Measurements from ENCODE around the gene ZBP1. TPM values are rescaled to one million over a fixed set of nuclear protein-coding genes. Genes with fewer than 3 reads are reported as not detected.

ZBP1 gene
- polyA plus RNA-seq, 1 of the 3 experiments (the other 2 are of a cell fraction), result not detected

DNA sequence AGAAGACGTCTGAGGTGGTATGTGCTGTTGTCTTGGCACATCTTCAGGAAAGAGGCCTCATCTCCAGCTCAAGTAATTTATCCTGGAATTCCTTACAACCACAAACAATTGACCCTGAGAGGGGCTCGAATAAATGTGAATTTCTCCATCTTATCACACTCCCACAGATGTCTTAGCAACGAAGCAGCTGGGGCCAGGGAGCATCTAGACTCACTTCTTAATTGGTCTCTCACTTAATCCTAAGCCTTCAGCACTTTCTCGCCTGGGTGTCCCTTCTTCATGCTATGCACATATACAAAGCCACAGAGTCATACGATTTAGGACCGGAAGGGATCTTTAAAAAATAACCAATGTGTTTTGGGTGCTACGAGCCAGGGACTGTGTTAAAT, 32.2 kb downstream of the ZBP1 start:
- Histone ChIP-seq H3K9ac (no peak overlapping the region), H3K9me2 (no peaks in the 10 kb centered on the region), H3K36me3 (replicated peaks in 1 of 2; ENCODE audit: control insufficient read depth in 1 of 2, insufficient read depth in 2 of 2, low read length in 1 of 2) (no peaks in the 10 kb centered on the region), H3K4me3 (ENCODE audit: low read depth in 2 of 2, low read length in 1 of 2) (no peak overlapping the region), H2AFZ (ENCODE audit: low read depth) (no peak overlapping the region), H3F3A (replicated peaks; ENCODE audit: insufficient read depth) (no peaks in the 10 kb centered on the region), H3K27ac (ENCODE audit: low read depth in 2 of 2, low read length in 1 of 2) (no peak overlapping the region), H3K4me2 (no peak overlapping the region), H3K9me3 (no peaks in the 10 kb centered on the region), H4K20me1 (ENCODE audit: insufficient read depth) (no peaks in the 10 kb centered on the region), H3K4me1 (ENCODE audit: control insufficient read depth in 1 of 2, insufficient read depth in 2 of 2, low read depth in 1 of 2, low read length in 1 of 2) (no peaks in the 10 kb centered on the region; a peak in 1 of 4 replicates), H3K27me3 (ENCODE audit: insufficient read depth) (peaks cover 7% of the 10 kb centered on the region; the same call in 1 of the 2 replicates), H3K79me2 (ENCODE audit: insufficient read depth) (no peaks in the 10 kb centered on the region)
- POLR2A ChIA-PET, result no interaction called here
- 42% methylated on average over 7 of the region's 7 CpGs for WGBS (ENCODE audit: low lambda C conversion rate)
- TF ChIP-seq CHD2 (IDR thresholded peaks at IDR 0.05; ENCODE audit: low read length, partially characterized antibody) (no peak), USF1 (IDR thresholded peaks at IDR 0.05; ENCODE audit: borderline replicate concordance, low read depth) (no peak), EP300 (IDR thresholded peaks at IDR 0.05; ENCODE audit: borderline replicate concordance in 1 of 2, low read depth in 1 of 2, low read length in 1 of 2) (no peak), JUND (IDR thresholded peaks at IDR 0.05) (no peak), RAD21 (IDR thresholded peaks at IDR 0.05; ENCODE audit: low read length) (no peak), CTCF (IDR thresholded peaks at IDR 0.05) (no peak), TEAD4 (IDR thresholded peaks at IDR 0.05; ENCODE audit: borderline replicate concordance, insufficient read depth) (no peak), RFX5 (IDR thresholded peaks at IDR 0.05; ENCODE audit: low read length) (no peak), SIN3A (IDR thresholded peaks at IDR 0.05; ENCODE audit: borderline replicate concordance, low read depth, low read length) (no peak), GABPA (IDR thresholded peaks at IDR 0.05; ENCODE audit: low read depth) (no peak), RCOR1 (IDR thresholded peaks at IDR 0.05; ENCODE audit: low read length) (no peak), RXRA (IDR thresholded peaks at IDR 0.05; ENCODE audit: borderline replicate concordance, low read depth) (no peak), FOSL2 (IDR thresholded peaks at IDR 0.05; ENCODE audit: borderline replicate concordance, low read depth) (no peak), MAX (IDR thresholded peaks at IDR 0.05; ENCODE audit: low read depth) (no peak), FOXJ3 (CRISPR knock-in tag; IDR thresholded peaks at IDR 0.05) (no peak)
- TF ChIP-seq, protein P1, sequence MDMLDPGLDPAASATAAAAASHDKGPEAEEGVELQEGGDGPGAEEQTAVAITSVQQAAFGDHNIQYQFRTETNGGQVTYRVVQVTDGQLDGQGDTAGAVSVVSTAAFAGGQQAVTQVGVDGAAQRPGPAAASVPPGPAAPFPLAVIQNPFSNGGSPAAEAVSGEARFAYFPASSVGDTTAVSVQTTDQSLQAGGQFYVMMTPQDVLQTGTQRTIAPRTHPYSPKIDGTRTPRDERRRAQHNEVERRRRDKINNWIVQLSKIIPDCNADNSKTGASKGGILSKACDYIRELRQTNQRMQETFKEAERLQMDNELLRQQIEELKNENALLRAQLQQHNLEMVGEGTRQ (IDR thresholded peaks at IDR 0.05; ENCODE audit: borderline replicate concordance, low read depth, low read length), result no peak
- CTCF ChIA-PET, result interaction anchor here (0.8 to 21.1 kb wide), 6 partner anchors 9 to 206 kb away, joined by 3 to 403 read pairs (median 4); no protein-coding TSS in a partner anchor
- no peak for DNase-seq
